Esophagus squamous epithelium (tissue), 5 donors: ENCODE data around the gene C1orf174. TPM values are rescaled to one million over a fixed set of nuclear protein-coding genes. Genes with fewer than 3 reads are reported as not detected.

Experiments used
- DNase-seq: peaks from one replicate; lab custom pipeline; 2025; lab: John Stamatoyannopoulos, UW
- H3K27ac ChIP-seq, 4 donors: fragments of 200-600 bp; sonication (generic); one replicate each; pipeline ENCODE4 v1.5.1; 2016 to 2019; ENCODE audit warnings: mild to moderate bottlenecking in 1 of 4
- H3K27me3 ChIP-seq, 4 donors: fragments of 200-600 bp; sonication (generic); 1 replicate in 3 of 4; 2 replicates in 1 of 4; pipeline versions ENCODE4 v1.5.1 to v1.6.0; 2017 to 2021; ENCODE audit warnings: antibody characterized with exemption in 1 of 4
- H3K36me3 ChIP-seq, 3 donors: fragments of 200-600 bp; sonication (generic); one replicate each; pipeline ENCODE4 v1.5.1; 2016 to 2019
- H3K4me1 ChIP-seq, 3 donors: fragments of 200-600 bp; sonication (generic); one replicate each; pipeline ENCODE4 v1.5.1; 2017 to 2019
- H3K4me3 ChIP-seq, 4 donors: fragments of 200-600 bp; sonication (generic); 1 replicate in 3 of 4; 2 replicates in 1 of 4; pipeline ENCODE4 v1.5.1; 2016 to 2019; ENCODE audit warnings: mild to moderate bottlenecking in 2 of 4, moderate library complexity in 1 of 4
- H3K9me3 ChIP-seq, 3 donors: fragments of 200-600 bp; sonication (generic); one replicate each; pipeline ENCODE4 v1.5.1; 2016 to 2019
- POLR2A ChIP-seq, 4 donors: fragments of 450-650 bp; IDR thresholded peaks; one replicate each; pipeline ENCODE4 v1.6.1; 2017; ENCODE audit warnings: antibody characterized with exemption in 4 of 4, mild to moderate bottlenecking in 4 of 4, moderate library complexity in 3 of 4
- WGBS, 2 donors: methylation state at CpG; one replicate each; pipeline ENCODE4 v1.1.5; 2018; 5-methylcytosine and 5-hydroxymethylcytosine counted together
- intact Hi-C: fragments of 100-400 bp; cut with DNase I; formaldehyde crosslinking; loops from one replicate; pipeline ENCODE4 v1.15.0; 2022
- total RNA-seq, 4 donors: library from RNA; depleted of rRNA; stranded (reverse); fragments of >200 nt; gene quantifications; one replicate each; pipeline ENCODE4 v1.1.0, GENCODE V29; 2016
- TF ChIP-seq, protein P1 (sequence below), 6 experiments: fragments of 450-650 bp in 4 of 6; fragments of 200-600 bp in 2 of 6; sonication (generic) in 2 of 6; IDR thresholded peaks; one replicate each; pipeline ENCODE4 v1.5.1; 2016 to 2019; ENCODE audit warnings: antibody characterized with exemption in 6 of 6, mild to moderate bottlenecking in 4 of 6, moderate library complexity in 4 of 6
- donor health status: DM: yes; HTN: yes; CAD: no.

Gene C1orf174
- total RNA-seq, 4 donors from 2014 or later: 14.1 to 25.4 (median 23.9) TPM

DNA sequence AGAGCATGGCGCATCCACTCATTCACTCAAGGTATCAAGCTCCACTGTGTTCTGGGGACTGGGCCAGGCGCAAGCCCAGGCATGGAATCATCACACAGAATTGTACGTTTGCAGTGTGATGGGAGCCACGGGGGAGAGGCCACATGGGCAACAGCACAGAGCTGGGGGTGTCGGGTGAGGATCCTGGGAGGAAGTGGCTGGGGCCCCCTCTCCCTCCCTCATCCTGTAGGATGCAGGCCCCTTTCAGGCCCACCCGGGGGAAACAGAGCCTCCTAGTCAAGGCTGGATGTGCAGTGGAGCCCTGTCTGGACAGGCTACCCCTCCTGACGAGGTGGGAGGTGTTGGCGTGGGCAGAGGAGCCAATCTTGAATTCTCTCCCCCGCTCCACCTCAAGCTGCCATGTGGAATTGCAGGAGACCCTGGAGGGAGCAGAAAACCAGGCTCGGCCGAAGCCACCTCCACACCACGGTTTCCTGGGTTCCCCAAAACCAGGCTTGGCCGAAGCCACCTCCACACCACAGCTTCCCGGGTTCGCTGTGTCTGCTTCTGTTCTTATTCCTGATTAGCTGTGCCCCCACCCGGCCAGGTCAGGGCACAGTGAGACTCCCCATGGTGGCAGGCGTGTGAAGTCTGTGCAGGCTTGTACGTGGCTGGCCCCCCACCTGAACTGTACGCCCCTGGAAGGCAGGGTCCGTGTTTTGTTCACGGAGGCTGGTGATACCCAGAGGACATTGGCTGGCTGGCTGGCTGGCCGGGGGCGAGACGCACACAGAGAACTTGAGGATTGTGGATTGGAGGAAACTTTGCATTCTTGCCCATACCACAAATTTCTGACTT is 4.2 kb upstream of the C1orf174 start:
- TF ChIP-seq POLR2A (IDR thresholded peaks at IDR 0.05): no peak
- TF ChIP-seq, protein P1, sequence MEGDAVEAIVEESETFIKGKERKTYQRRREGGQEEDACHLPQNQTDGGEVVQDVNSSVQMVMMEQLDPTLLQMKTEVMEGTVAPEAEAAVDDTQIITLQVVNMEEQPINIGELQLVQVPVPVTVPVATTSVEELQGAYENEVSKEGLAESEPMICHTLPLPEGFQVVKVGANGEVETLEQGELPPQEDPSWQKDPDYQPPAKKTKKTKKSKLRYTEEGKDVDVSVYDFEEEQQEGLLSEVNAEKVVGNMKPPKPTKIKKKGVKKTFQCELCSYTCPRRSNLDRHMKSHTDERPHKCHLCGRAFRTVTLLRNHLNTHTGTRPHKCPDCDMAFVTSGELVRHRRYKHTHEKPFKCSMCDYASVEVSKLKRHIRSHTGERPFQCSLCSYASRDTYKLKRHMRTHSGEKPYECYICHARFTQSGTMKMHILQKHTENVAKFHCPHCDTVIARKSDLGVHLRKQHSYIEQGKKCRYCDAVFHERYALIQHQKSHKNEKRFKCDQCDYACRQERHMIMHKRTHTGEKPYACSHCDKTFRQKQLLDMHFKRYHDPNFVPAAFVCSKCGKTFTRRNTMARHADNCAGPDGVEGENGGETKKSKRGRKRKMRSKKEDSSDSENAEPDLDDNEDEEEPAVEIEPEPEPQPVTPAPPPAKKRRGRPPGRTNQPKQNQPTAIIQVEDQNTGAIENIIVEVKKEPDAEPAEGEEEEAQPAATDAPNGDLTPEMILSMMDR (IDR thresholded peaks at IDR 0.05): no peak
- Histone ChIP-seq H3K4me3 (no peak overlapping the region), H3K4me1 (peaks cover 4 to 32% (median 4%) of the 10 kb centered on the region in 3 donors), H3K9me3 (no peaks in the 10 kb centered on the region), H3K27ac (no peak overlapping the region), H3K27me3 (peaks cover 0 to 4% (median 0%) of the 10 kb centered on the region in 4 donors), H3K36me3 (no peaks in the 10 kb centered on the region)
- intact Hi-C loops: loop anchor here (5.0 kb wide), 1 partner anchor 47 kb away; the partner anchor contains the start of genes CEP104 and DFFB
- 78 to 80% methylated on average over 14 to 17 of the region's 24 CpGs for WGBS, 2 donors
- DNase-seq: no peak

DNA sequence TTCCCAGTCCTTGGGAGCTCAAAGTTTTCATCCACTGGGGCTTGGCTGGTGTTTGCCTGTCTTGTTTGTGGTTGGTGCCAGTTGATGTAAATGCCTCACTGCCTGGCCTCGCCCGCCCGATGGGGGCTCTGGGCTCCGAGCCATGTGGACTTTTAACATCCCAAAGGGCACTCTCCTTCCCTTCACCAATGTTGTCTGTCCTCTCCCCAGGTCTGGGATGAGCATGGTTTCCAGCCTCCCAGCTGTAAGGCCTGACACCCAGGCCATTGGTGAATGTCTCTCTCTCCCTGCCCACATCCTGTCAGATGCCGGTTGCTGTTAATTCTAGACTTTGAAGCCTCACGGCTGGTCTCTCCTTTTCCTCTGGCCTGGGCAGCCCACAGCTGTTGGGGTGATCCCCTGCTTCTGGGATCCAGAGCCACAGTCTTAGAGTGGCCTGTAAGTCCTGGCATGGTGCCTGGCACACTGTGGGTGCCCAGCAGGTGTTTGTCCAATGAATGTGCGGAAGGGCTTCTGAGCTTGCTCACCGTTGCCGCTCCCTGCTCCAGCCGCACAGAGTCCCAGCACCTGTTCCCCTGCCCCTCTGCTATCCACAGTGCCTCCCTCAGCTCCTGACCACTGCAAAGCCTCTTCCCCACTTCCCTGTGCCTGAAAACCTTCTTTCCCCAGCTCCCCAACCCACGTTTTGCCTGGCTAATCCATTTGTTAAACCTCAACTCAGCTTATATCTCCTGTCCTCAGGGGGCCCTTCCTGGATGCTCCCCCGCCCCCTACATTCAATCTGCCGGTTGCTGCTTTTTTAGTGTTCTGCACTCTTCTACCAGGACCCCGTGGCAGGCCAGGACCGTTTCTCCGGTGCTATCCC is 3.3 kb upstream of the C1orf174 start:
- 68 to 73% methylated on average over 16 of the region's 16 CpGs for WGBS, 2 donors
- intact Hi-C loops: loop anchor here (5.0 kb wide), 1 partner anchor 46 kb away; the partner anchor contains the start of genes CEP104 and DFFB
- H3K4me3 ChIP-seq: no peak overlapping the region
- H3K27ac ChIP-seq: no peak overlapping the region
- H3K36me3 ChIP-seq: no peaks in the 10 kb centered on the region
- peaks cover 6 to 35% (median 6%) of the 10 kb centered on the region in 3 donors for H3K4me1 ChIP-seq
- no peak for DNase-seq
- peaks cover 0 to 4% (median 0%) of the 10 kb centered on the region in 4 donors for H3K27me3 ChIP-seq
- peaks cover 0 to under 1% (median 0%) of the 10 kb centered on the region in 3 donors for H3K9me3 ChIP-seq
- TF ChIP-seq, protein P1 (IDR thresholded peaks at IDR 0.05): no peak
- TF ChIP-seq POLR2A (IDR thresholded peaks at IDR 0.05): no peak

DNA sequence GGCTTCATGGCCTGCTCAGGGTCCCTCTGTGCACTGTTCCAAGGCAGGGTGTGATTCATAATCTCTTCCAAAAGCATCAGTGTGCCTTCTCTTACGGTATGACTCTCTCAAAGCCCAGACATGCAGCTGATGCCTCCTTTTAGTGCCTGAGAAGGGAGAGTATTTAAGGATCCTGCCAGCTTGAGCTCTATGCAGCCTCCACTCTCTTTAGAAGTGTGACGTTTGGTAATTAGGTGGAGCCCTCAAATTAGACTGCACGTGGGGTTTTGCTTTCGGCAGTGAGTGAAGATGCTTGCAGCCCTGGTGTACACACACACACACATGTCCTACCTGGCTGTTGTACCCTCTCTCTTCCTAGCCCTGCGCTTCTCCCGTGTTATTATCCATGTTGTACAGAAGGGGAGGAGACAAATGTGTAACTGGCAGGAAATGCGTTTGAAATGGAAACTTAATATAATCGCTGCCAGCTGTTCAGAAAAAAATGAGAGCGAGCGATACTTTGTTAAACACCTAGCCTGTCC is 2.6 kb upstream of the C1orf174 start:
- intact Hi-C loops: loop anchor here (5.0 kb wide), 1 partner anchor 45 kb away; the partner anchor contains the start of genes CEP104 and DFFB
- peaks cover 6 to 35% (median 6%) of the 10 kb centered on the region in 3 donors for H3K4me1 ChIP-seq
- H3K4me3 ChIP-seq: no peak overlapping the region
- no peak for DNase-seq
- no peaks in the 10 kb centered on the region for H3K36me3 ChIP-seq
- no peak overlapping the region for H3K27ac ChIP-seq
- no peak for TF ChIP-seq POLR2A (IDR thresholded peaks at IDR 0.05)
- TF ChIP-seq, protein P1 (IDR thresholded peaks at IDR 0.05): no peak
- peaks cover 0 to 8% (median 0%) of the 10 kb centered on the region in 3 donors for H3K9me3 ChIP-seq
- peaks cover 0 to 2% (median 0%) of the 10 kb centered on the region in 4 donors for H3K27me3 ChIP-seq
- WGBS, 2 donors: 60 to 74% methylated on average over 10 of the region's 10 CpGs

DNA sequence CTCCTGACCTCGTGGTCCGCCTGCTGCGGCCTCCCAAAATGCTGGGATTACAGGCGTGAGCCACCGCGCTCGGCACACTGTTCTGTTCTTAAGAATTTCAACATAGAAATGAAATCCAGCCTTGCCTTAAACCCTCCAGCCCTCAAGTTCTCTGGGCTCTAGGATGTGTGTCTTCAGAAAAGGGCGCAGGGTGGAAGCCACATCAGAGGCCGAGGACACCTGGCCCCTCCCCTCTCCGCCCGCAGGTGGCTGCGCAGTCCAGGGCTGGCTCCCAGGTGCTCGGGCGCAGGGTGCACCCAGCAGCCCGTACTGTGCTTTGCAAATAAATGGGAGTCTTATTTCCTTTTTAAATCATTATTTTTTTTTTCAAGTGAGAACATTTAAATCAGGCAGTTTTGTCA is 2.0 kb upstream of the C1orf174 start:
- 92 to 95% methylated on average over 15 of the region's 15 CpGs for WGBS, 2 donors
- TF ChIP-seq POLR2A (IDR thresholded peaks at IDR 0.05): no peak
- TF ChIP-seq, protein P1 (IDR thresholded peaks at IDR 0.05): no peak
- Histone ChIP-seq H3K9me3 (peaks cover 0 to 11% (median 0%) of the 10 kb centered on the region in 3 donors), H3K36me3 (no peaks in the 10 kb centered on the region), H3K4me3 (no peak overlapping the region), H3K4me1 (peaks cover 6 to 30% (median 6%) of the 10 kb centered on the region in 3 donors), H3K27me3 (no peaks in the 10 kb centered on the region), H3K27ac (no peak overlapping the region)
- DNase-seq: no peak
- intact Hi-C loops: loop anchor here (5.0 kb wide), 1 partner anchor 45 kb away; the partner anchor contains the start of genes CEP104 and DFFB
